ENCODE results near the gene EXOC4.

Gene EXOC4

GRCh38 chr7:134040988-134041387, 788.1 kb downstream of the EXOC4 start:
- DNase-seq (ENCODE audit: low spot score): no peak

GRCh38 chr7:134041477-134041876, 788.6 kb downstream of the EXOC4 start:
- no peak for DNase-seq (ENCODE audit: low spot score)

GRCh38 chr7:134042307-134042706, 789.4 kb downstream of the EXOC4 start:
- DNase-seq (ENCODE audit: low spot score): no peak

GRCh38 chr7:134044682-134045081, 791.8 kb downstream of the EXOC4 start:
- DNase-seq (ENCODE audit: low spot score): no peak

- DNase-seq (ENCODE audit: low spot score): no peak
Measured at GRCh38 chr7:134045716-134046115, 792.8 kb downstream of the EXOC4 start.

- DNase-seq (ENCODE audit: low spot score): no peak
Measured at GRCh38 chr7:134046594-134047128, 793.8 kb downstream of the EXOC4 start.

GRCh38 chr7:134047675-134048074, 794.8 kb downstream of the EXOC4 start:
- no peak for DNase-seq (ENCODE audit: low spot score)

- no peak for DNase-seq (ENCODE audit: low spot score)
Measured at GRCh38 chr7:134048166-134048565, 795.3 kb downstream of the EXOC4 start.

- no peak for DNase-seq (ENCODE audit: low spot score)
Measured at GRCh38 chr7:134051020-134051419, 798.1 kb downstream of the EXOC4 start.

- DNase-seq (ENCODE audit: low spot score): no peak
Measured at GRCh38 chr7:134056816-134057215, 803.9 kb downstream of the EXOC4 start.

- no peak for DNase-seq (ENCODE audit: low spot score)
Measured at GRCh38 chr7:134058521-134058920, 805.6 kb downstream of the EXOC4 start.

- DNase-seq (ENCODE audit: low spot score): no peak
Measured at GRCh38 chr7:134058980-134059379, 806.1 kb downstream of the EXOC4 start.

- no peak for DNase-seq (ENCODE audit: low spot score)
Measured at GRCh38 chr7:134059921-134060320, 807.0 kb downstream of the EXOC4 start.

GRCh38 chr7:134060874-134061273, 808.0 kb downstream of the EXOC4 start:
- DNase-seq (ENCODE audit: low spot score): no peak

- no peak for DNase-seq (ENCODE audit: low spot score)
Measured at GRCh38 chr7:134062460-134062859, 809.6 kb downstream of the EXOC4 start.

GRCh38 chr7:134065415-134065814, 812.5 kb downstream of the EXOC4 start:
- no peak for DNase-seq (ENCODE audit: low spot score)

- DNase-seq (ENCODE audit: low spot score): no peak
Measured at GRCh38 chr7:134067164-134067563, 814.3 kb downstream of the EXOC4 start.

GRCh38 chr7:134068670-134069069, 815.8 kb downstream of the EXOC4 start:
- no peak for DNase-seq (ENCODE audit: low spot score)

GRCh38 chr7:134069187-134069586, 816.3 kb downstream of the EXOC4 start:
- DNase-seq (ENCODE audit: low spot score): no peak

- no peak for DNase-seq (ENCODE audit: low spot score)
Measured at GRCh38 chr7:134070673-134071072, 817.8 kb downstream of the EXOC4 start.

GRCh38 chr7:134071355-134072331, 818.8 kb downstream of the EXOC4 start:
- no peak for DNase-seq (ENCODE audit: low spot score)

GRCh38 chr7:134073276-134073675, 820.4 kb downstream of the EXOC4 start:
- DNase-seq (ENCODE audit: low spot score): no peak

GRCh38 chr7:134075799-134076198, 822.9 kb downstream of the EXOC4 start:
- DNase-seq (ENCODE audit: low spot score): no peak

All from globus pallidus (tissue), 1 donor.